Fibroblast of lung (primary cell): ENCODE data around the gene SORL1.
A peak's percentile ranks its signal among the peaks of the same experiment; 100 is the strongest.

Source experiments
- EZH2 ChIP-seq: IDR thresholded peaks from 2 replicates; pipeline ENCODE4 v1.5.1; 2012; ENCODE audit warnings: low read length, control low read depth, mild to moderate bottlenecking; ENCODE audit errors: missing control alignments
- TF ChIP-seq, protein P1 (sequence below), 2 donors: IDR thresholded peaks in 1 of 2; conservative IDR thresholded peaks in 1 of 2; 1 replicate in 1 of 2; 2 replicates in 1 of 2; pipeline ENCODE4 v1.5.1; 2011 to 2012; ENCODE audit warnings: low read length in 2 of 2, control low read depth in 1 of 2, inconsistent platforms in 1 of 2, low read depth in 1 of 2, mild to moderate bottlenecking in 1 of 2

DNA sequence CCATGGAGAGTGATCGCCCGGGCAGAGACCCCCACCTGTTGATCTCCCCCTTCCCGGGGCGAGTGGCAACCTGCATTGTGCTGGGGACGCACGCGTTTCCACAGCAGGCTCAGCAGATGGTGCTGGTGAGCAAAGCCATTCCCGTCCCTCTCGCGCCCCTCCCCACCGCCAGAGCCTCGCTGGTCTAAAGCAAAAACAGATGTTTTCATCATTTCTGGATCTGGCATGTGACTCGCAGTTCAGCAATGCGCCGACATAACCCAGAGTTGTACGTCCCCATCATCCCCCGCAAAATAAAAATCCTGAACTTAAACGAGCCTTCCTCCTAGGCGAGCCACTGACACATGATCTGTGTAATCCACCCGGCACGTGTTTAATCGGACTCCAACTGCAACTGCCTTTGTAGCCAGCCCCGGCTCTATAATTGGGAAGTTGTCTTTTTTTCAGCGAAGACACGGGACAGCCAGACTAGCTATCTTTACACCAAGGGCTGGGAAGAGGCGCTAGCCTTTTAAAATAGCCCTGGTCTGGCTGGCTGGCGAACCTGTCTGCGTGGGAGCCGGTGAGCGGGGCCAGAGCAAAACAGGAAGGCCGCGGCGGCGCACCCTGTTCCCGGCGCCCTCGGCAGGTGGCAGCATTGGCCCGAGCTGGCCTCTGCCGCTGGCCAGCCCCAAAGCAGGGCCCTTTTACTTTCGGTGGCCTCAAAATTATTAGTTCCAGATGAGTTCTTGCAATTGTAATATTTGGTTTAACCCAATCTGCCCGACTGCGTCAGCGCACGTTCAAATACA is 203.6 kb downstream of the SORL1 start:
- TF ChIP-seq EZH2: no peak
- TF ChIP-seq, protein P1, sequence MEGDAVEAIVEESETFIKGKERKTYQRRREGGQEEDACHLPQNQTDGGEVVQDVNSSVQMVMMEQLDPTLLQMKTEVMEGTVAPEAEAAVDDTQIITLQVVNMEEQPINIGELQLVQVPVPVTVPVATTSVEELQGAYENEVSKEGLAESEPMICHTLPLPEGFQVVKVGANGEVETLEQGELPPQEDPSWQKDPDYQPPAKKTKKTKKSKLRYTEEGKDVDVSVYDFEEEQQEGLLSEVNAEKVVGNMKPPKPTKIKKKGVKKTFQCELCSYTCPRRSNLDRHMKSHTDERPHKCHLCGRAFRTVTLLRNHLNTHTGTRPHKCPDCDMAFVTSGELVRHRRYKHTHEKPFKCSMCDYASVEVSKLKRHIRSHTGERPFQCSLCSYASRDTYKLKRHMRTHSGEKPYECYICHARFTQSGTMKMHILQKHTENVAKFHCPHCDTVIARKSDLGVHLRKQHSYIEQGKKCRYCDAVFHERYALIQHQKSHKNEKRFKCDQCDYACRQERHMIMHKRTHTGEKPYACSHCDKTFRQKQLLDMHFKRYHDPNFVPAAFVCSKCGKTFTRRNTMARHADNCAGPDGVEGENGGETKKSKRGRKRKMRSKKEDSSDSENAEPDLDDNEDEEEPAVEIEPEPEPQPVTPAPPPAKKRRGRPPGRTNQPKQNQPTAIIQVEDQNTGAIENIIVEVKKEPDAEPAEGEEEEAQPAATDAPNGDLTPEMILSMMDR (conservative IDR thresholded peaks at IDR 0.05 in 1 of 2, IDR thresholded peaks at IDR 0.05 in 1 of 2; ENCODE audit: low read depth in 1 of 2, low read length in 2 of 2): peak; percentile 78 to 86
